NAMALWA (cell line): ENCODE results near the gene SLC16A10.
"Not testable (repeated sequence)": the region's sequence is repeated elsewhere in the genome, so short reads cannot be mapped to it uniquely, and the experiment has no call there.

ENCODE experiments used
- DNase-seq: peaks from one replicate; pipeline ENCODE4 v3.0.0-alpha.2; 2015; ENCODE audit warnings: low spot score

SLC16A10 gene

DNA sequence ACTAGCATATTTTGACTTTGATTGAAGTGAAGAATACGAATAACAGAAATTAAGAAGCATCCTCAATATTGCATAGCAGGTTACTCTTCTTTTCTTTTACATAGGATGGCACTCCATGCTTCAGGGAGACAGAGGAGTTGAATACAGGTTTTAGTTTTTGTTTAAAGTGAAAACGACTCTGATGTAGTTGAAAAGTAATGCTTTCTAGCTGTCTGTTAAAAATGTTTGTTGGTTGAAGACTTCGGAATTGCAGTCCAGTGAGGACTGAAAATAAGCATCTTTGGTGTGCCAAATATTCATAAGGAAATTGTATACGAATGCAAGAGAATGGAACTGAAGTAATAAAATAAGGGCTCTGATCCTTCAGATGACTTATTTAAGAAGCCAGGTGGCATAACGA is 618 bp upstream of the SLC16A10 start:
- DNase-seq, result no peak

DNA sequence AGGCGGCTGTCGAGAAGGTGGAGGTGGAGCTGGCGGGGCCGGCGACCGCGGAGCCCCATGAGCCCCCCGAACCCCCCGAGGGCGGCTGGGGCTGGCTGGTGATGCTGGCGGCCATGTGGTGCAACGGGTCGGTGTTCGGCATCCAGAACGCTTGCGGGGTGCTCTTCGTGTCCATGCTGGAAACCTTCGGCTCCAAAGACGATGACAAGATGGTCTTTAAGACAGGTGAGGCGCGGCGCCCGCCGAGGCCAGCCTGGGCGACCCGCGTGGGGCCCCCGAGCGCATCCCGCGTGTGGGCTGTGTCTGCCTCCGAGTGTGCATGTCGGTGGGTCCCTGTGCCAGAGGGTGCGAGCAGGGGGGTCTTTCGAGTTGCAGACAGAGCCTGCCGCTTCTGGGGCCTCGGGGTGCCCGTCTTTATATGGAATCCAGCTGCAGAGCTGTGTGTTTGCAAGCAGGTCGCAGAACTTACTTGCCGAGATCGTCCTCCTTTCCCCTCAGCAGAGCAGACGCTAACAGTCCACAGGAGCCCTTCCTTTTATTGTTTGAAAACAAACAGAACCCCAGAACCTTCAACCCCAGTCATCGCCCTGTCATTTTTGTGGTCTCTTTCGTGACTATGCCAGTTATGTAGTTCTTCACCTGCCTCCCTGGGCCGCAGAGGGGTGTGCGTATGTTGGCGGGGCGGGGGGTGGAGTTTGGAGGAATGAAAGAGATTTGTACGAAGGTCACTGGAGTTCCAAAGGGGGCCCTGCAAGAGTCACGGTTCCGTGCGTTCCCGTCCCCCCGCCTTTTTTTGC is 766 bp downstream of the SLC16A10 start:
- DNase-seq, result peak; percentile 71

DNA sequence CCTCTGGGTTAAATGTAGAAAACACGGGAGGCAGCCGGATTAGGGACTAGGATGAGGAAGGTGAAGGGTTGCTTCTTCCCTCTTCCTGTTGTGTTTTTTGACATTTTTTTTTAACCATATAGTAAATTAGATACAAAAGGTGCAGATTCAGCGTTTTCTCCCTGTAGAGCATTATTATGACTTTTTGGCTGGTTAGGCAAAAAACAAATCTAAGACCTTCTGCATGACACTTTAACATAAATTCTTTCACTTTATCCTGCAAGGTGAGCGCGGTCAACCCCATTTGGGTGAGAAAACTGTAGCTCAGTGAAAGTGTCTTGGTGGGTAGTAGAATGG is 1.3 kb downstream of the SLC16A10 start:
- DNase-seq, result peak; percentile 23

DNA sequence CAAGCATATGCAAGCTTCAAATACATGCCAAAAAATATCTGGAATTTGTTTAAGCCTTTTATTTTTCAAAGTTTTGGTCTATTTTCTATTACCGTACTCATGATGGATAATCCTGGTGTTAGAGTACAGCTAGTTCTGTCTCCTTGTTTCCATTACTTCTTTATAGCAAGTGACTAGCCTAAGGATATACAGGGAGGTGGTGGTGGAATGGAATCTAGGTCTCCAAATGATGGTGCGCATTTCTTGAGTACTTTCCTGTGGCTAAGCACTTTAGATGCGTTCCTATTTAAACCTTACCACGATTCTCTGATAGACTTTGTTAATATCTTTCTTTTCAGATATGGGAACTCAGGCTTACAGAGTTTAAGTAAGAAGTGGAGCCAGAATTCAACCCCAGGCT is 3.5 kb downstream of the SLC16A10 start:
- DNase-seq, result no peak

DNA sequence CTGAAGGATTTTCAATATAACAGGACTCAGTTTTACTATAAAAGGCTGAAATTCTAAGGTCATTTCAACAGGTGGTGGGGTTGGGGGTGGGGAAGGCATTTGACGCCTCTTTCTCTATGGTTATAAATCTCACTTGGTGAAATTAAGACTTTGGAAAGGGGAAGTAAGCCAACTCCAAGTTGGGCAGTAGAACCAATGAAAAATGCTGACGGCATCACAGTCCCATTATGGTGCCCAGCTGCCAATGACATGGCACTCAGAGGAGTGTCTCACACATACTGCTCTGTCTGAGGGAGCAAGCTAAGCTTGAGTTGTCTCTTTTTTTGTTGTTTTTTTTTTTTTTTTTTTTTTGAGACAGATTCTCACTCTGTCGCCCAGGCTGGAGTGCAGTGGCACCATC is 4.7 kb downstream of the SLC16A10 start:
- DNase-seq, result no peak

DNA sequence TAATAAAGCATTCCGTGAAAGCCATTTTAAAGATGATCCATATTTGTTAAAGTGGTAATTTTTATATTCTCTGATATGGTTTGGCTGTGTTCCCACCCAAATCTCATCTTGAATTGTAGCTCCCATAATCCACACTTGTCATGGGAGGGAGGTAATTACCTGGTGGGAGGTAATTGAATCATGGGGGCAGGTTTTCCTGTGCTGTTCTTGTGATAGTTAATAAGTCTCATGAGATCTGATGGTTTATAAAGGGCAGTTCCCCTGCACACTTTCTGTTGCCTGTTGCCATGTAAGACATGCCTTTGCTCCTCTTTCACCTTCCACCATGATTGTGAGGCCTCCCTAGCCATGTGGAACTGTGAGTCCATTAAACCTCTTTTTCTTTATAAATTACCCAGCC is 8.2 kb downstream of the SLC16A10 start:
- not testable (repeated sequence) for DNase-seq

DNA sequence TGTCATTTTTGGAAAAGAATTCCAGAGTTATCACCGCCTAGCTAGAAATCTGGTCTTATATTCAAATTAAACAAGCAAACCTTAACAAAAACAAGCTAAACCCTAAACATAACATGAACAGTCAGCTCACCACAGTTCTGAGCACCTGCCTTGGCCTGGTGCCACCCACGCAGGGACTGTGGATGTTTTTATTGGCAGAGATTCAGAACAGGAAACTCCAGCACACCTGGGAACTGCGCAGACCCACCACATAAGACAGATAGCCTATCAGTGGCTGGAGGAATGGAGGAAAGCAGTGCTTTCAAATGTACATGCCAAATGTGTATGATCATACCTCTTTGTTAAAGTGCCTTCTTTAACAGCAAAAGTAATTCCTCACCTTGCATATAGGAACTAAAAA is 8.9 kb downstream of the SLC16A10 start:
- peak; percentile 22 for DNase-seq

DNA sequence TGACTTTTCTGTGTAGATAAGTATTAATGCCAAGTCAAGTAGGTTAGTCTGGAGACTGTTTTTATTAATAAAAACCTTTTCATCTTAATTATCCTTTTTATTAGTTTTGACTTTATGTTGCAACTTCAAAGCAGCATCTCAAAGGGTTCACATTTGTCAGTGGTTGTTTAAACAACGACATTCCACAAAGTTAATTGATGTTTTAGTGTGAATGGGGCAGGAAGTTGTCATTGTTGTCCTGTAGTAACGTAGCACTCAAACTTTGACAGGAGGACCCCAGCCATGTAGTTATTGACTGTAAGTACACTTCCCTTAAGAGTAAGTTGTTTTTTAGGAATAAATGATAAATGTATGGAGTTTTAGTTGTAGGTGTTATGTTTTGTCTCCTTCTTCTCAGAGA is 11.3 kb downstream of the SLC16A10 start:
- DNase-seq, result no peak

DNA sequence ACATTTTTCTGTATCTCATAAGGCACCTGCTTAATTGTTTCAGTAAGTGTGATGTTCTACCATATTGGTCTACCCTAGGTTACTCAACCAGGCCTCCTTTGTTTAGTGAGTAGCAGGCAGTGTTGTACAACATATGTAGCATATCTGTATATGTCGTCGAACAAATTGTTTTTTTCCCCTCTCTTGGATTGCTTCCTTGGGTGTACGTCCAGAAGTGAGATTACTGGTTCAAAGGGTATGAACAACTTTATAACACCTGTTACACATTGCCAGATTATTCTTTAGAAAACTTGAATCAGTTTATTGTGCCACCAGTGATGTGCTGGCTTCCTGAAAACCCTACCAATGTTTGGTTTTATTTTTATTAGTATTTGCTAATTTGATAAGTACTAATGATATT is 14.7 kb downstream of the SLC16A10 start:
- no peak for DNase-seq

DNA sequence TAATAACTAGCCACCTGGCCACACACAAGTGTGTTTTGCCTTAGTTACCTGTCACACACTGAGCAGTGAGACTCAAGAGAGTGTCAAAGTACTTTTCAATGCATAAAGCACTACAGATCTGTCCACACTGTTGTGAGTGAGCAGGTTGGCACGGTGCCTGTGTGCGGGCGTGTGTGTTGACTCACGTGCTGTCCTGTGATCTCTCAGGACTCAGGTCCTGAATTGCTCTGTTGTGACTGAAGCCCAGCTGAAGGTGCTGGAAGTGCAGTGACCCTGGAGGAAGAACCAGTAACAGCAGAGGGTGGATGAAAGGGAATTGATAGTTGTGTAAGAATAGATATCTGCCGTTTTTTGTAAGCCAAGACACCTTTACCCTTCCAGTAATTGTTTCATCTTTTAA is 18.3 kb downstream of the SLC16A10 start:
- DNase-seq, result no peak

DNA sequence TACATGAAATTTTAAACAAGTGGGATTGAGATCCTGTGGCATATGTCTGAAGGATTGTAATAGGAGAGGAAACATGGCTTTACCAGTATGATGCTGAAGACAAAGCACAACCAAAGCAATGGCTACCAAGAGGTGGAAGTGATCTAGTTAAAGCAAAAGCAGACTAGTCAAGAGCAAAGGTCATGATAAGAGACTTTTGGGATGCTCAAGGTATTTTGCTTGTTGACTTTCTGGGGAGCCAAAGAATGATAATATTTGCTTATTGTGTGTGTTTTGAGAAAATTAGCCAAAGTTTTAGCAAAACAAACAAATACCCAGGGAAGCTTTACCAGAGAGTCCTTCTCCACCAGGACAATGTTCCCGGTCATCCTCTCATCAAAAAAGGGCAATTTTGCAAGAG is 20.3 kb downstream of the SLC16A10 start:
- no peak for DNase-seq

DNA sequence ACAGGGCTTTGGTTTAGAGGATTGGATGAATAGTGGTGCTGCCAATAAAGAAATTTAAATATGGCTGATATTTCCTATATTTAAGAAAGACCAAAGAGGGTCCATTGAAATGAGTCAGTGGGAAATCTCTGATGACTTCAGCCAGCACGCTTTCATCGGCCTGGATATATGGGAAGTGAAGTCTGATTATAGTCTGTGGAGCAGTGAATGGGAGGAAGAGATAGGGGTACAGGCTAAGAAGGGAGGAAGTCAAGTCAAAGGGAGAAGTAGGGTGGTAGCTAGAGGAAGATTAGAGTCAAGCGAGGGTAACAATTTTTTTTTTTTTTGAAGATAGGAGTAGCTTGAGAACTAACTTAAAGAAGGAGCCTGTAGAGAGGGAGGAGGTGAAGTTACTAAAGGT is 22.7 kb downstream of the SLC16A10 start:
- DNase-seq, result no peak

DNA sequence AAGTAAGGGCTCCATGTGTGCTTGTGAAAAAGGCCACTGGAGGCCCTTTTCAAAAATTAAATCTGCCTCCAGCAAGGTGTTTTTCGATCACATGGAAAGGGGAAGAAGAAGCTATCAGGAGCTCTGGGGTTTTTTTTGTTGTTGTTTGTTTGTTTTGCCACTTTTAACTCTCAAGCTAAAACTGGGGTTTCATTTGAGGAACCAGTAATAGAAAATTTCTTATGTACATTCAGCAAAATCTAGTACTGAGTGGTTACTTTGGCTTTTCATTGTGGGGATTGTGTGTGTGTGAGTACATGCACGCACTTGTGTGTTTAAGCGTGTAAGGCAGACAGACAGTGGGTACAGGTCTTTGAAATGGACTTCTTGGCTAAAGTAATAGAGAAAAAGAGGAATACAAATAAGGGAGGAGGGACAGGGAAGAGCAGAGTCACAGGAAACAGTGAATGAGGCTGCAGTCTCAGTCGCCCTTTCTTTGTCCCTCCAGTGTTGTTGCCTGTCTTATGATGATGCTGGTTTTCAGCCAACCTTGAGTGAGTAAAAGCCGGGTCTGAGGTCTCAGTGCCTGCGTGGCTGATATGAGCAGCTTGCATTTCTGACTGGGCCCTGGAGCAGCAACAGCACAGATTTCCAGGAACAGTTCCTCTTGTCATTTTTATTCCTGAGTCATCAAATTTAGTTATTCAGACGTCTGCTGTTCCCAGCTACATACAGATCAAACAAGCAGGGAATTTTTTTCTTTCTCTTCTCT is 26.2 kb downstream of the SLC16A10 start:
- no peak for DNase-seq

DNA sequence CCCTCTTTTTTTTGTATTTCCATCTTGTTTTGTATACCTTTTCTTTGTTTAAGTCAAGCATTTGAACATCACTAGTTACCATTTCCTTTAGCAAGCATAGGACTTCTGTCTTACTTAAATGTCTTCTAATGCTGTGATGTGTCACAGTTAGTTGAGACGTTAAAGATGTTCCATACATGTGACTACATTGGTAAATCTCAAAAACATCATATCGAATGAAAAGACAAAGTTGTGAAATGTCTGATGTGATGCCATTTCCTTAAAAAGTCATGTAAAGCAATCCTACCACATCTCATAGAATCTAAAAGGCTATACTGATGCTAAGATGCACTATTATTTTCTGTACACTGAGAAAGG is 26.8 kb downstream of the SLC16A10 start:
- no peak for DNase-seq

DNA sequence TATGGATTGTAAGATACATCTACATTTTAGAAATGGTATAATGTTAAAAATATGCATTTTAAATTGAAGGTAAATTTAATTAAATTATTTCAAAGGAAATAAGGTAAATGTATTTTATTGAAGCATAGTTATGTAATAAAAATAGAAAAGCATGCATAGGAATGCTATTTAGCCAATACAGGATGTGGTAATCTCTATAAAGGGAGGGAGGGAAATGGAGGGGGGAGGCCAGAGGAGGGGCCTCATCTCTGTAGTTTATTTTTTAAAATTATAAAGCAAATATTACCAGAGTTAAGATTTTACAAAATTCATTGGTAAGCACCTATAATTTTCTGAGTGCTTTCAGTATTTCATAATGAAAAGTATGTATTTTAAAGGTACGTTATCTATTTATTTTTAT is 27.2 kb downstream of the SLC16A10 start:
- no peak for DNase-seq

DNA sequence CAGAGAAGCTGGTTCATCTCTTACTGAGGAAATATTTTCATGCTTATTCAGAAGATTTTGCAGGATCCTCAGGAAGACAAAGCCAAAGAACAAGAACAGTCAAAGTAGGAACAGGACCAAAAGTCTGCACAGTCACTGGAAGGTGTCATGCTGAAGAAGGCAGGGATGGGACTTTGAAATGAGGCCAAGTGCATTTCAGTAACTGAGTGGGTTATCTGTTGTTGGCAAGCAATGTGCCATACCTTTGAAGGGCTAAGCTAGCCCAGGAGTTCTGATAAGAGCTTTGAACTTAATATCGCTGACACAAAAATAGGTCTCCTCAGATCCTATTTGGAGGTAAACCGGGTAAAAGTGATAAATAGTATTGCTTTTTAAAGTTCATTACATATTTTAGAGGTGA is 31.5 kb downstream of the SLC16A10 start:
- no peak for DNase-seq

DNA sequence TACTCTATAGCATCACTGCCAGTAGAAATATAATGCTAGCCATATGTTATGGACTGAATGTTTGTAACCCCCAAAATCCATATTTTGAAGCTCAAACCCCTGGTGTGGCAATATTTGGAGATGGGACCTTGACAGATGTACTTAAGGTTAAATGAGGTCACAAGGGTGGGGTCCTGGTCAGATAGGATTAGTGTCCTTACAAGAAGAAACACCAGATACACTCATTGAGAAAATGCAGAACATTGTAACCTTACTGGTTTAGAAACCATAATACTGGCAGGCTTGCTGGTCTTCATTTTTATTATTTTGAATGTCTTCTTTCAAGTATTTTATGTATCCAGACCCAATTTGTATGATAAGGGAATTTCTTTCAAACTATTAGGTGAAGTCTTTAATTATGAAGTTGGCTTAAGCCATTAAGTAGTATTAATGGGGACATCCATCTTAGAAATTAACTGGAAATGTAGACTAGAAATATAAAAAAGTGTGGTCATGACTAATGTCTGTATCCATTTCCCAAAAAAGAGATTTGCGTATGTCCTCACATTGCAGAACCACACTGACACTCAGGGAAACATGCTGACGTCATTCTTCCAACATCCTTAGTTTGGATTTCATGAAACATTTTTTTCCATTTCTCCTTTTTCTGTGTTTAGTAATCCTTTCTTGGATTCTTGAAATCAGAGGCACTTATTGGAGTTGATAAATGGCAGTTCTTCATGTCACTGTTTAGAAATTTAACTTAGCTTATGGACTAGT is 32.4 kb downstream of the SLC16A10 start:
- DNase-seq, result no peak

DNA sequence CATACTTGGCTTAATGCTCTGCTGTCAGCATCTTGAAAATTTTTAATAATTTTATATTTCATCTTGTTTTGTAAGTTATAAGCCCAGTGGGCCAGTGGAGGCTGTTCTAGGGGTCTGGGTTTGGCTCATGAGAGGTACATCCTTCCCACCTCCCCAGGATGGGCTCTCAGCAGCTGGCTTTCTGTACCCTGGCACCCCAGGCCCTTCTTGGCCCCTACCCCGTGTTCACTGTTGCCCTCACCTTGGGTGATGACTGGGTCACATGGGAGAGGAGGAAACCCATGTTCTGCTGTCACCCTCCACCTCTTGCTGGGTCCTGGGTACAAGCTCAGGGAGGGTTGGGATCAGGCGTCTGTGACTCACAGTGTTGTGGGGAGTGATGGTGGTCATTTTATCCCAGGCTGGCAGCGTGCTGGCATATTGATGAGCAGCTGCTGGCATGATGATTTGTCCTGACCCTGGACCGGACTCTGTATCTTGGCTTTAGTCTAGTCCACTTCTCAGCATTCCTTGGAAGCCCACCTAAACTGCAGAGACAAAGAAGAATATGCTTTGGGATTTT is 34.6 kb downstream of the SLC16A10 start:
- DNase-seq, result no peak

DNA sequence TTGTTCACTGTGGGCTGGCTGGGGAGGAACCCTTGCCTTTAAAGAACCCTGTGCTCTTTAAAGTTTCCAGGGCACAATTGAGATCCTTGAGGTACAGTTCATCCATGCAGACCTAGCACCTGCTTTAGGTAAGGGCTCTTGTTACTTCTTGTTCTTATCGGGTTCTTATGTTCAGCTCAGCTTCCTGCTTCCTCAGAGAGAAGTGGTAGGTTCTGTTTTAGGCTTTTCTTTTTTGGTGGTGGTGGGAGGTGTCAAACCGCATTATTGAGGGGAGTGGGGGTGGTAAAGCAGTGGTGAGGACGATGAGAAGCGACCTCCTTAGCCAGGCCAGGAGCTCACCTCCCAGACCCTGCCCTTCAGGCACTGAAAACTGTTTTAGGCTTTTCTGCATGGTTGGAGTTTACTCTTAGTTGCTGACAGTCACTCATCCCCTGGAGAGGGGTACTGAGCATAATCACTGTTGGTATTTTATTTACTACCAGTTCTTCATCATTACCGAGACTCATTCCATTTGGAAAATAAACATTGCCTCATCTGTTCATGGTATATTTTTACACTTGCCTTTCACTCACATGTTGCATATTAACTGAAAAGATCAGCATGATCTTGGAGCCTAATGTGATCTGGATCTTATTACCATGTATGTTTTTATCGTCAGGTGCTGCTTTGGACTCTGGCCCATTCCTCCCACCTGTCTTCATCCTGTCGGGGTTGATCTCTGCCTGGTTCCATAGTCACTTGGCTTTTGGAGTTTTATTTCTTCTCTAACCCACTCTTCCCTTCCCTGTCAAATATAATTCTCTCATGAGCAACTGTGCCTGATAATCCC is 35.4 kb downstream of the SLC16A10 start:
- DNase-seq, result no peak

DNA sequence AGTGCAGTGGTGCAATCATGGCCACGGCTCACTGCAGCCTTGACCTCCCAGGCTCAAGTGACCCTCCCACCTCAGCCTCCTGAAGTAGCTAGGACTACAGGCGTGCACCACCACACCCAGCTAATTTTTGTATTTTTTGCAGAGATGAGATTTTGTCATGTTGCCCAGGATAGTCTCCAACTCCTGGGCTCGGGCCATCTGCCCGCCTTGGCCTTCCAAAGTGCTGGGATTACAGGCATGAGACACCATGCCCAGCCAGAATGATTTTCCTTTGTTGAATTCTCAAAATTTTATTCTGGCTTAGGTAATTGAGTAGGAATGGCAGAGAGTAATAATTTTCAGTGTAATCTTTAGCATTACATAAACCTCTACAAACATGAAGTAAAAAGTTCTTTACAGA is 37.1 kb downstream of the SLC16A10 start:
- DNase-seq, result no peak

DNA sequence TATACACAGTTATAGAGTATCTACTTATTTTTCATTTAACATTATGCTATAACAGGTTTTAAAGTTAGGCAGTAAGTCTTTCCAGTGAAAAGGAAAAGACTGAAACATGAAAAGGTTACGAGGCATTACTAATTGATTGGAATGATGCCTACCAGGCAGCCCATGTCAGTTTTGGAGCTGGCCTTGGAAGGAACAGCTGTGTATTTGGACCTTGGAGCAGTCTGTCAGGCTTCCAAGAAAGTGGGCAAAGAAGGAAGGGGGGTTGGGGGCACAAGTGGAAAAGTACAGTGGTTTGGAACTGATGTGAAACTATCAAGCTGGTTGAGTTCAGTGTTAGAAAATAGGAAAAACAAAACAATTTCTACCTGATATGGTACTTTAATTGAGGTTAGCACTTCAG is 41.7 kb downstream of the SLC16A10 start:
- no peak for DNase-seq

DNA sequence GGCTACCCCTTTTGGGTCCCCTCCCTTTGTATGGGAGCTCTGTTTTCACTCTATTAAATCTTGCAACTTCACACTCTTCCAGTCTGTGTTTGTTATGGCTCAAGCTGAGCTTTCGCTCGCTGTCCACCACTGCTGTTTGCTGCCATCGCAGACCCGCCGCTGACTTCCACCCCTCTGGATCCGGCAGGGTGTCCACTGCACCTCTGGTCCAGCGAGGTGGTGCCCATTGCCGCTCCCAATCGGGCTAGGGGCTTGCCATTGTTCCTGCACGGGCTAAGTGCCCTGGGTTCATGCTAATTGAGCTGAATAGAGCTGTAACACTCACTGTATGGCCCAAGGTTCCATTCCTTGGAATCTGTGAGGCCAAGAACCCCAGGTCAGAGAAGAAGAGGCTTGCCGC is 43.7 kb downstream of the SLC16A10 start:
- not testable (repeated sequence) for DNase-seq
